ENCODE measurements around the gene TES.
A peak's percentile ranks its signal among the peaks of the same experiment; 100 is the strongest.

TES gene

GRCh38 chr7:116212869-116213268, 2.5 kb downstream of the TES start:
- Histone ChIP-seq H3K27me3 (ENCODE audit: control insufficient read depth, insufficient read depth, low read length) (peaks cover 3% of the 10 kb centered on the region), H3K36me3 (ENCODE audit: insufficient read depth, low read length) (no peaks in the 10 kb centered on the region), H3K9ac (ENCODE audit: low read depth, low read length) (no peak overlapping the region), H3K4me2 (ENCODE audit: low read length) (no peak overlapping the region), H3K4me1 (ENCODE audit: control insufficient read depth, insufficient read depth, low read length) (peaks cover 33% of the 10 kb centered on the region), H3K9me3 (replicated peaks; ENCODE audit: low read length) (no peaks in the 10 kb centered on the region), H3K4me3 (ENCODE audit: low read length) (no peak overlapping the region)

- Histone ChIP-seq H3K27me3 (ENCODE audit: control insufficient read depth, insufficient read depth, low read length) (peaks cover 3% of the 10 kb centered on the region), H3K4me3 (ENCODE audit: low read length) (no peak overlapping the region), H3K9me3 (replicated peaks; ENCODE audit: low read length) (no peaks in the 10 kb centered on the region), H3K4me1 (ENCODE audit: control insufficient read depth, insufficient read depth, low read length) (peaks cover 39% of the 10 kb centered on the region), H3K9ac (ENCODE audit: low read depth, low read length) (no peak overlapping the region), H3K36me3 (ENCODE audit: insufficient read depth, low read length) (no peaks in the 10 kb centered on the region), H3K4me2 (ENCODE audit: low read length) (no peak overlapping the region)
These were observed 3.2 kb downstream of the TES start for GRCh38 chr7:116213361-116214130.

GRCh38 chr7:116214921-116215320, 4.6 kb downstream of the TES start:
- Histone ChIP-seq H3K27me3 (ENCODE audit: control insufficient read depth, insufficient read depth, low read length) (peaks cover 9% of the 10 kb centered on the region), H3K9ac (ENCODE audit: low read depth, low read length) (no peak overlapping the region), H3K4me3 (ENCODE audit: low read length) (no peak overlapping the region), H3K4me2 (ENCODE audit: low read length) (no peak overlapping the region), H3K4me1 (ENCODE audit: control insufficient read depth, insufficient read depth, low read length) (peaks cover 45% of the 10 kb centered on the region), H3K9me3 (replicated peaks; ENCODE audit: low read length) (no peaks in the 10 kb centered on the region), H3K36me3 (ENCODE audit: insufficient read depth, low read length) (no peaks in the 10 kb centered on the region)

GRCh38 chr7:116215551-116215950, 5.2 kb downstream of the TES start:
- H3K27me3 ChIP-seq (ENCODE audit: control insufficient read depth, insufficient read depth, low read length), result peaks cover 14% of the 10 kb centered on the region
- no peak overlapping the region for H3K4me2 ChIP-seq (ENCODE audit: low read length)
- no peaks in the 10 kb centered on the region for H3K36me3 ChIP-seq (ENCODE audit: insufficient read depth, low read length)
- no peaks in the 10 kb centered on the region for H3K9me3 ChIP-seq (replicated peaks; ENCODE audit: low read length)
- H3K4me1 ChIP-seq (ENCODE audit: control insufficient read depth, insufficient read depth, low read length), result peaks cover 41% of the 10 kb centered on the region
- H3K4me3 ChIP-seq (ENCODE audit: low read length), result no peak overlapping the region
- H3K9ac ChIP-seq (ENCODE audit: low read depth, low read length), result no peak overlapping the region

- no peak overlapping the region for H3K9ac ChIP-seq (ENCODE audit: low read depth, low read length)
- H3K27me3 ChIP-seq (ENCODE audit: control insufficient read depth, insufficient read depth, low read length), result peaks cover 26% of the 10 kb centered on the region
- H3K36me3 ChIP-seq (ENCODE audit: insufficient read depth, low read length), result no peaks in the 10 kb centered on the region
- peaks cover 35% of the 10 kb centered on the region for H3K4me1 ChIP-seq (ENCODE audit: control insufficient read depth, insufficient read depth, low read length)
- peak overlapping the region; percentile 24 for H3K4me2 ChIP-seq (ENCODE audit: low read length)
- no peaks in the 10 kb centered on the region for H3K9me3 ChIP-seq (replicated peaks; ENCODE audit: low read length)
- H3K4me3 ChIP-seq (ENCODE audit: low read length), result no peak overlapping the region
These were observed 6.7 kb downstream of the TES start for GRCh38 chr7:116216956-116217571.

GRCh38 chr7:116218051-116218645, 7.8 kb downstream of the TES start:
- Histone ChIP-seq H3K4me3 (ENCODE audit: low read length) (no peak overlapping the region), H3K9me3 (replicated peaks; ENCODE audit: low read length) (no peaks in the 10 kb centered on the region), H3K27me3 (ENCODE audit: control insufficient read depth, insufficient read depth, low read length) (peaks cover 33% of the 10 kb centered on the region), H3K36me3 (ENCODE audit: insufficient read depth, low read length) (no peaks in the 10 kb centered on the region), H3K4me2 (ENCODE audit: low read length) (peak overlapping the region; percentile 62), H3K9ac (ENCODE audit: low read depth, low read length) (peak overlapping the region; percentile 8), H3K4me1 (ENCODE audit: control insufficient read depth, insufficient read depth, low read length) (peaks cover 26% of the 10 kb centered on the region)

- no peaks in the 10 kb centered on the region for H3K9me3 ChIP-seq (replicated peaks; ENCODE audit: low read length)
- H3K4me2 ChIP-seq (ENCODE audit: low read length), result peak overlapping the region; percentile 14
- H3K9ac ChIP-seq (ENCODE audit: low read depth, low read length), result no peak overlapping the region
- no peaks in the 10 kb centered on the region for H3K36me3 ChIP-seq (ENCODE audit: insufficient read depth, low read length)
- H3K4me3 ChIP-seq (ENCODE audit: low read length), result no peak overlapping the region
- H3K4me1 ChIP-seq (ENCODE audit: control insufficient read depth, insufficient read depth, low read length), result peaks cover 29% of the 10 kb centered on the region
- H3K27me3 ChIP-seq (ENCODE audit: control insufficient read depth, insufficient read depth, low read length), result peaks cover 33% of the 10 kb centered on the region
These were observed 8.4 kb downstream of the TES start for GRCh38 chr7:116218747-116219146.

GRCh38 chr7:116219288-116219687, 8.9 kb downstream of the TES start:
- Histone ChIP-seq H3K4me1 (ENCODE audit: control insufficient read depth, insufficient read depth, low read length) (peaks cover 29% of the 10 kb centered on the region), H3K36me3 (ENCODE audit: insufficient read depth, low read length) (no peaks in the 10 kb centered on the region), H3K4me2 (ENCODE audit: low read length) (no peak overlapping the region), H3K27me3 (ENCODE audit: control insufficient read depth, insufficient read depth, low read length) (peaks cover 33% of the 10 kb centered on the region), H3K9me3 (replicated peaks; ENCODE audit: low read length) (no peaks in the 10 kb centered on the region), H3K4me3 (ENCODE audit: low read length) (no peak overlapping the region), H3K9ac (ENCODE audit: low read depth, low read length) (no peak overlapping the region)

GRCh38 chr7:116219834-116220233, 9.5 kb downstream of the TES start:
- Histone ChIP-seq H3K4me2 (ENCODE audit: low read length) (no peak overlapping the region), H3K4me1 (ENCODE audit: control insufficient read depth, insufficient read depth, low read length) (peaks cover 29% of the 10 kb centered on the region), H3K36me3 (ENCODE audit: insufficient read depth, low read length) (no peaks in the 10 kb centered on the region), H3K4me3 (ENCODE audit: low read length) (no peak overlapping the region), H3K9me3 (replicated peaks; ENCODE audit: low read length) (no peaks in the 10 kb centered on the region), H3K27me3 (ENCODE audit: control insufficient read depth, insufficient read depth, low read length) (peaks cover 33% of the 10 kb centered on the region), H3K9ac (ENCODE audit: low read depth, low read length) (no peak overlapping the region)

- Histone ChIP-seq H3K27me3 (ENCODE audit: control insufficient read depth, insufficient read depth, low read length) (peaks cover 33% of the 10 kb centered on the region), H3K4me1 (ENCODE audit: control insufficient read depth, insufficient read depth, low read length) (peaks cover 32% of the 10 kb centered on the region), H3K36me3 (ENCODE audit: insufficient read depth, low read length) (no peaks in the 10 kb centered on the region), H3K9me3 (replicated peaks; ENCODE audit: low read length) (no peaks in the 10 kb centered on the region), H3K9ac (ENCODE audit: low read depth, low read length) (no peak overlapping the region), H3K4me2 (ENCODE audit: low read length) (no peak overlapping the region), H3K4me3 (ENCODE audit: low read length) (no peak overlapping the region)
These were observed 12.2 kb downstream of the TES start for GRCh38 chr7:116222501-116222900.

- Histone ChIP-seq H3K4me3 (ENCODE audit: low read length) (no peak overlapping the region), H3K36me3 (ENCODE audit: insufficient read depth, low read length) (no peaks in the 10 kb centered on the region), H3K4me2 (ENCODE audit: low read length) (no peak overlapping the region), H3K9ac (ENCODE audit: low read depth, low read length) (no peak overlapping the region), H3K27me3 (ENCODE audit: control insufficient read depth, insufficient read depth, low read length) (peaks cover 33% of the 10 kb centered on the region), H3K4me1 (ENCODE audit: control insufficient read depth, insufficient read depth, low read length) (peaks cover 30% of the 10 kb centered on the region), H3K9me3 (replicated peaks; ENCODE audit: low read length) (no peaks in the 10 kb centered on the region)
These were observed 13.2 kb downstream of the TES start for GRCh38 chr7:116223588-116223987.
